ENCODE data around the gene TMEM51. TPM values are rescaled to one million over a fixed set of nuclear protein-coding genes. Genes with fewer than 3 reads are reported as not detected.

TMEM51 gene
- total RNA-seq, 1 experiment from 2014 or later = 1.7 TPM

DNA sequence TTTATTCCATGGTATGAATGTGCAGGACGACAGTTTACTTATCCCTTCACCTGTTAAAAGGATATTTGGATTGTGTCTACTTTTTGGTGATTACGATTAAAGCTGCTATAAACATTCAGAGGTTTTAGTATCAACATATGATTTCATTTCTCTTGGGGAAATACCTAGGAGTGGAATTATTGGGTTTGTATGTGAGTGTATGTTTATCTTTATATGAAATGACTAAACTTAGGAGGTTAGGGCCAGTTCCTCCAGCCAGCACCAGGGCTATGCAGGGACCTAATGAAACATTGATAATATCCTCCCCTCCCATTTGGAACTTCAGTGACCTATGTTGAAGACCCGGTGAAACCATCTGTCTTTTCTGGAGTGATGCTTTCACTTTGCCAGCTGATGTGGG is 13.8 kb downstream of the TMEM51 start:
- intact Hi-C loops (cut with micrococcal nuclease; ENCODE audit: unreplicated experiment) = no loop called here
- ChIA-PET POLR2A (ENCODE audit: low non-redundant PET) (no interaction called here), CTCF (no interaction called here)
- Histone ChIP-seq H3K27me3 (replicated peaks; ENCODE audit: insufficient read depth, low read depth, low read length, poor library complexity) (no peaks in the 10 kb centered on the region), H3K4me1 (ENCODE audit: insufficient read depth, low read length, poor library complexity, severe bottlenecking) (no peaks in the 10 kb centered on the region), H3K36me3 (ENCODE audit: insufficient read depth, low read length, poor library complexity, severe bottlenecking) (no peaks in the 10 kb centered on the region), H3K27ac (ENCODE audit: low read depth, low read length, poor library complexity, severe bottlenecking) (no peak overlapping the region), H3K9me3 (ENCODE audit: low read depth, low read length, poor library complexity, severe bottlenecking) (no peaks in the 10 kb centered on the region), H3K4me3 (ENCODE audit: low read depth, low read length, poor library complexity, severe bottlenecking) (no peak overlapping the region)
- no peak for TF ChIP-seq EZH2 (IDR thresholded peaks at IDR 0.05; ENCODE audit: borderline replicate concordance, low read depth, low read length, poor library complexity, severe bottlenecking)
- TF ChIP-seq, protein P1, sequence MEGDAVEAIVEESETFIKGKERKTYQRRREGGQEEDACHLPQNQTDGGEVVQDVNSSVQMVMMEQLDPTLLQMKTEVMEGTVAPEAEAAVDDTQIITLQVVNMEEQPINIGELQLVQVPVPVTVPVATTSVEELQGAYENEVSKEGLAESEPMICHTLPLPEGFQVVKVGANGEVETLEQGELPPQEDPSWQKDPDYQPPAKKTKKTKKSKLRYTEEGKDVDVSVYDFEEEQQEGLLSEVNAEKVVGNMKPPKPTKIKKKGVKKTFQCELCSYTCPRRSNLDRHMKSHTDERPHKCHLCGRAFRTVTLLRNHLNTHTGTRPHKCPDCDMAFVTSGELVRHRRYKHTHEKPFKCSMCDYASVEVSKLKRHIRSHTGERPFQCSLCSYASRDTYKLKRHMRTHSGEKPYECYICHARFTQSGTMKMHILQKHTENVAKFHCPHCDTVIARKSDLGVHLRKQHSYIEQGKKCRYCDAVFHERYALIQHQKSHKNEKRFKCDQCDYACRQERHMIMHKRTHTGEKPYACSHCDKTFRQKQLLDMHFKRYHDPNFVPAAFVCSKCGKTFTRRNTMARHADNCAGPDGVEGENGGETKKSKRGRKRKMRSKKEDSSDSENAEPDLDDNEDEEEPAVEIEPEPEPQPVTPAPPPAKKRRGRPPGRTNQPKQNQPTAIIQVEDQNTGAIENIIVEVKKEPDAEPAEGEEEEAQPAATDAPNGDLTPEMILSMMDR (conservative IDR thresholded peaks at IDR 0.05; ENCODE audit: low read depth, low read length) = no peak
- no TSS peak for BruUV-seq (replicated peaks)
- DNase-seq (ENCODE audit: low spot score) = no peak

DNA sequence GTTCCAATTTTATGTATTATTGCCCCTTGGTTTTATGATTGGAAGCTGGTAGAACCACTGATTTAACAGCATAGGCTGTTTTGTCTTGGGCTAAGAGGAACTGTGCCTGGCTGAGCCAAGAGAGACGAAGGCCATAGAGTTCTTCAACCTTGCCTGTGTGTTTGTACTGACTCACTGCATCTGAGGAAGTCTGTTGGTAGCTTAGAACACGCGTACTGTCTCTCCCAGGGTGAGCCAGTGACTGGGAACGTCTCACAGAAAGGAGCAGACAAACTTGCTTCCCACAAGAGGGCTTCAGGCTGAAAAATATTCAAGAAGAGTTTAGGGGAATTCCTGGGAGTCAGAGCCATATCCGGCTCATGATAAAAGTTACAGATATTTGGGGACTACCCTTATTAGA is 14.9 kb downstream of the TMEM51 start:
- intact Hi-C loops (cut with micrococcal nuclease; ENCODE audit: unreplicated experiment) = no loop called here
- H3K36me3 ChIP-seq (ENCODE audit: insufficient read depth, low read length, poor library complexity, severe bottlenecking) = no peaks in the 10 kb centered on the region
- POLR2A ChIA-PET (ENCODE audit: low non-redundant PET) = interaction anchor here (0.5 kb wide), 1 partner anchor 24 kb away, joined by 3 read pairs; no protein-coding TSS in a partner anchor
- CTCF ChIA-PET = no interaction called here
- no peaks in the 10 kb centered on the region for H3K4me1 ChIP-seq (ENCODE audit: insufficient read depth, low read length, poor library complexity, severe bottlenecking)
- TF ChIP-seq EZH2 (IDR thresholded peaks at IDR 0.05; ENCODE audit: borderline replicate concordance, low read depth, low read length, poor library complexity, severe bottlenecking) = no peak
- TF ChIP-seq, protein P1 (conservative IDR thresholded peaks at IDR 0.05; ENCODE audit: low read depth, low read length) = no peak
- BruUV-seq (replicated peaks) = no TSS peak
- H3K4me3 ChIP-seq (ENCODE audit: low read depth, low read length, poor library complexity, severe bottlenecking) = no peak overlapping the region
- H3K9me3 ChIP-seq (ENCODE audit: low read depth, low read length, poor library complexity, severe bottlenecking) = no peaks in the 10 kb centered on the region
- H3K27ac ChIP-seq (ENCODE audit: low read depth, low read length, poor library complexity, severe bottlenecking) = no peak overlapping the region
- H3K27me3 ChIP-seq (replicated peaks; ENCODE audit: insufficient read depth, low read depth, low read length, poor library complexity) = no peaks in the 10 kb centered on the region
- no peak for DNase-seq (ENCODE audit: low spot score)

DNA sequence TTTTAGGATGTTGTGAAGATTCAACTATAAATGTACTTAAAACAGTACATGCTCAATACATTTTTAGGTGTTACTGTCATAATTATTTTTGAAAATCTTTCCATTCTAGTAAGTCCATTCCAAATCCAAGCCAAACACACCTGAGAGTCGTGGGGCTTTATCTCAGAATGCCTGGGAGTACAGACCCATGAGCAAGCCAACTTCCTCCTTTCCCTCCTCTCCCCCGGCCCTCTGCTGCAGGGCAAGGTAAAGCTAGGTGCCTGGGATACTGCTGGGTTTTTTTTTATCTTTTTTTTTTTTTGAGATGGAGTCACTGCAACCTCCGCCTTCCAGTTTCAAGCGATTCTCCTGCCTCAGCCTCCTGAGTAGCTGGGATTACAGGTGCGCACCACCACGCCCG is 16.5 kb downstream of the TMEM51 start:
- Histone ChIP-seq H3K27ac (ENCODE audit: low read depth, low read length, poor library complexity, severe bottlenecking) (no peak overlapping the region), H3K9me3 (ENCODE audit: low read depth, low read length, poor library complexity, severe bottlenecking) (no peaks in the 10 kb centered on the region), H3K4me3 (ENCODE audit: low read depth, low read length, poor library complexity, severe bottlenecking) (no peak overlapping the region), H3K27me3 (replicated peaks; ENCODE audit: insufficient read depth, low read depth, low read length, poor library complexity) (no peaks in the 10 kb centered on the region), H3K36me3 (ENCODE audit: insufficient read depth, low read length, poor library complexity, severe bottlenecking) (no peaks in the 10 kb centered on the region), H3K4me1 (ENCODE audit: insufficient read depth, low read length, poor library complexity, severe bottlenecking) (no peaks in the 10 kb centered on the region)
- no TSS peak for BruUV-seq (replicated peaks)
- no peak for TF ChIP-seq EZH2 (IDR thresholded peaks at IDR 0.05; ENCODE audit: borderline replicate concordance, low read depth, low read length, poor library complexity, severe bottlenecking)
- TF ChIP-seq, protein P1 (conservative IDR thresholded peaks at IDR 0.05; ENCODE audit: low read depth, low read length) = no peak
- DNase-seq (ENCODE audit: low spot score) = no peak
- ChIA-PET POLR2A (ENCODE audit: low non-redundant PET) (no interaction called here), CTCF (interaction anchor here (0.6 kb wide), 1 partner anchor 1466 kb away, joined by 4 read pairs; no protein-coding TSS in a partner anchor)
- intact Hi-C loops (cut with micrococcal nuclease; ENCODE audit: unreplicated experiment) = no loop called here
